ENCODE data around the gene TADA2A.
"Not testable (repeated sequence)": the region's sequence is repeated elsewhere in the genome, so short reads cannot be mapped to it uniquely, and the experiment has no call there.

Gene TADA2A

DNA sequence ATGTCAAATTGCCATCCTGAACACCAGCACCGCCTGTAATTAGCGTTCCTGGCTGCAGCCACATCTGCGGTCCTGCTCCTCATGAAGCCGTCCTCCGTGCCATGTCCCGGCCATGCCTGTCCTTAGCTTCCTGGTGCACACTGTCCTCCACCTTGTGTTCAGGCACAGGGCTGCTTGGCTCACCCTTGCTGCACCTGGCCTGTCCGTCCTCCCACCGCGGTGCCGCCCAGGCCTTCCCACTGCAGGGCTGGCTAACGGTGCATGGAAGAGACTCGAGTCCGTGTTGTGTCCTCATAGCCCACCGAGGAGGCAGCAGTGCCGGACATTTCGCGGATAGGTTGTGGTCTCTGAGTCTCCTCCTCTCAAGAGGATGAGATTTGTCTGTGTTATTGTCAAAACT, 103.4 kb downstream of the TADA2A start:
- Histone ChIP-seq H2AFZ (ENCODE audit: low read depth) (no peak overlapping the region), H3K4me1 (ENCODE audit: low read depth, poor library complexity, severe bottlenecking) (peaks cover 7% of the 10 kb centered on the region), H3K9ac (no peak overlapping the region), H3K27ac (no peak overlapping the region), H3K27me3 (ENCODE audit: insufficient read depth, low read depth) (no peaks in the 10 kb centered on the region), H3K36me3 (ENCODE audit: insufficient read depth) (no peaks in the 10 kb centered on the region), H3K4me3 (IDR thresholded peaks at IDR 0.05; ENCODE audit: insufficient read depth, low read depth, low read length) (no peak overlapping the region), H3K79me2 (ENCODE audit: insufficient read depth, low read depth) (peaks cover 3% of the 10 kb centered on the region; the same call in 1 of the 2 replicates), H4K20me1 (ENCODE audit: insufficient read depth) (no peaks in the 10 kb centered on the region), H3K4me2 (no peak overlapping the region)
- TF ChIP-seq, protein P1, sequence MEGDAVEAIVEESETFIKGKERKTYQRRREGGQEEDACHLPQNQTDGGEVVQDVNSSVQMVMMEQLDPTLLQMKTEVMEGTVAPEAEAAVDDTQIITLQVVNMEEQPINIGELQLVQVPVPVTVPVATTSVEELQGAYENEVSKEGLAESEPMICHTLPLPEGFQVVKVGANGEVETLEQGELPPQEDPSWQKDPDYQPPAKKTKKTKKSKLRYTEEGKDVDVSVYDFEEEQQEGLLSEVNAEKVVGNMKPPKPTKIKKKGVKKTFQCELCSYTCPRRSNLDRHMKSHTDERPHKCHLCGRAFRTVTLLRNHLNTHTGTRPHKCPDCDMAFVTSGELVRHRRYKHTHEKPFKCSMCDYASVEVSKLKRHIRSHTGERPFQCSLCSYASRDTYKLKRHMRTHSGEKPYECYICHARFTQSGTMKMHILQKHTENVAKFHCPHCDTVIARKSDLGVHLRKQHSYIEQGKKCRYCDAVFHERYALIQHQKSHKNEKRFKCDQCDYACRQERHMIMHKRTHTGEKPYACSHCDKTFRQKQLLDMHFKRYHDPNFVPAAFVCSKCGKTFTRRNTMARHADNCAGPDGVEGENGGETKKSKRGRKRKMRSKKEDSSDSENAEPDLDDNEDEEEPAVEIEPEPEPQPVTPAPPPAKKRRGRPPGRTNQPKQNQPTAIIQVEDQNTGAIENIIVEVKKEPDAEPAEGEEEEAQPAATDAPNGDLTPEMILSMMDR (conservative IDR thresholded peaks at IDR 0.05; ENCODE audit: low read depth, low read length), result no peak

DNA sequence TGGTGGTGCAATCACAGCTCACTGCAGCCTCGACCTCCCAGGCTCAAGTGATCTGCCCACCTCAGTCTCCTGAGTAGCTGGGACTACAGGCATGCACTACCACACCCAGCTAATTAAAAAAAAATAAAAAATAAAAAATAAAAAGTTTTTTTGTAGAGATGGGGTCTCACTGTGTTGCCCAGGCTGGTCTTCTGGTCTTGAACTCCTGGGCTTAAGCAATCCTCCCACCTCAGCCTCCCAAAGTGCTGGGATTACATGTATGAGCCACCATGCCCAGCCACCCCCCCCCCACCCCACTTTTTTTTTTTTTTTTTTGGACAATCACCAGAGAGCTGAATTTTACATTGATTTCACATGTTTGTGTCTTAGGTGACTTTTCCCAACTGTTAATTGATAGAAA, 105.0 kb downstream of the TADA2A start:
- not testable (repeated sequence) for H4K20me1 ChIP-seq (ENCODE audit: insufficient read depth); H3K9ac ChIP-seq; H3K27me3 ChIP-seq (ENCODE audit: insufficient read depth, low read depth); H3K4me1 ChIP-seq (ENCODE audit: low read depth, poor library complexity, severe bottlenecking); H3K4me2 ChIP-seq; H3K27ac ChIP-seq; H3K36me3 ChIP-seq (ENCODE audit: insufficient read depth); H3K4me3 ChIP-seq (IDR thresholded peaks at IDR 0.05; ENCODE audit: insufficient read depth, low read depth, low read length); H3K79me2 ChIP-seq (ENCODE audit: insufficient read depth, low read depth); H2AFZ ChIP-seq (ENCODE audit: low read depth)

DNA sequence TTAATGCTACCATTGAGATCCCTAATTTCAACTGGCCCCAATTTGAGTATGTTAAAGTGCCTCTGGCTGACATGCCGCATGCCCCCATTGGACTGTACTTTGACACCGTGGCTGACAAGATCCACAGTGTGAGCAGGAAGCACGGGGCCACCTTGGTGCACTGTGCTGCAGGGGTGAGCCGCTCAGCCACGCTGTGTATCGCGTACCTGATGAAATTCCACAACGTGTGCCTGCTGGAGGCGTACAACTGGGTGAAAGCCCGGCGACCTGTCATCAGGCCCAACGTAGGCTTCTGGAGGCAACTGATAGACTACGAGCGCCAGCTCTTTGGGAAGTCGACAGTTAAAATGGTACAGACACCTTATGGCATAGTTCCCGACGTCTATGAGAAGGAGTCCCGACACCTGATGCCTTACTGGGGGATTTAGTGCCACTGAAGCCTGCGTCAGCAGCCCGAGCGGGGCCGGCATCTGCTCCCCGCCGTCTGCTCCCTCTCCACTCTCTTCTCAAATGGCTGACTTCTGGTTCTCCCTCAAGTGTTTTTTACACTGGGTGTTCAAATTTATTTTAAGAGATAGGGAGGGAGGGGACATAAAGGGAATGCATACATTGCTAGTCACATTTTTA, 105.9 kb downstream of the TADA2A start:
- no peak overlapping the region for H3K27ac ChIP-seq

DNA sequence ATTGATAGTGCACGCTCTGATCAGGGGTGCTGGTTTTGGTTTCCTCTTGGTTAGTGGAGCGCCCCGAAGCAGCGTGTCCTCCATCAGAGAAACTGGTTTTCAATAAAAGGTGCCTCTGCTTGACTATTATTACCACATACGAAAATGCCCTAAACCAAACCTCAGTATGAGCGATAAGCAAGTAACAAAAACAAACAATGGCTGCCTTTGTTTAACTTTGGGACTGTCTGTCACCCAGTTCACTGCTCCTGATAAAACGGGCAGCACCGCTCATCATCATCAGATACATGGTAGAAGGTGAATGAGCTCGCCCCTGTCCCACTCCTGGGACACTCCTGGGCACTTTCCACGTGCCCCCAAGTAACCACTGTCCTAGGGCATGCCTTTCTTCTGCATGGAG, 107.0 kb downstream of the TADA2A start:
- H3K4me1 ChIP-seq (ENCODE audit: low read depth, poor library complexity, severe bottlenecking), result no peaks in the 10 kb centered on the region
- no peaks in the 10 kb centered on the region for H4K20me1 ChIP-seq (ENCODE audit: insufficient read depth)
- no peak overlapping the region for H3K4me2 ChIP-seq
- H3K27me3 ChIP-seq (ENCODE audit: insufficient read depth, low read depth), result no peaks in the 10 kb centered on the region
- no peak overlapping the region for H3K9ac ChIP-seq
- no peak overlapping the region for H3K4me3 ChIP-seq (IDR thresholded peaks at IDR 0.05; ENCODE audit: insufficient read depth, low read depth, low read length)
- no peak overlapping the region for H2AFZ ChIP-seq (ENCODE audit: low read depth)
- no peaks in the 10 kb centered on the region for H3K36me3 ChIP-seq (ENCODE audit: insufficient read depth)
- TF ChIP-seq, protein P1 (conservative IDR thresholded peaks at IDR 0.05; ENCODE audit: low read depth, low read length), result no peak
- H3K79me2 ChIP-seq (ENCODE audit: insufficient read depth, low read depth), result peaks cover 3% of the 10 kb centered on the region; the same call in 1 of the 2 replicates
- H3K27ac ChIP-seq, result no peak overlapping the region

More for the DNA sequence above, 105.9 kb downstream of the TADA2A start:
- H4K20me1 ChIP-seq (ENCODE audit: insufficient read depth), result no peaks in the 10 kb centered on the region
- TF ChIP-seq, protein P1 (conservative IDR thresholded peaks at IDR 0.05; ENCODE audit: low read depth, low read length), result no peak
- no peaks in the 10 kb centered on the region for H3K36me3 ChIP-seq (ENCODE audit: insufficient read depth)
- H3K27me3 ChIP-seq (ENCODE audit: insufficient read depth, low read depth), result no peaks in the 10 kb centered on the region
- H3K9ac ChIP-seq, result no peak overlapping the region
- no peak overlapping the region for H3K4me2 ChIP-seq
- no peak overlapping the region for H2AFZ ChIP-seq (ENCODE audit: low read depth)
- peaks cover 3% of the 10 kb centered on the region; the same call in 1 of the 2 replicates for H3K79me2 ChIP-seq (ENCODE audit: insufficient read depth, low read depth)
- no peaks in the 10 kb centered on the region for H3K4me1 ChIP-seq (ENCODE audit: low read depth, poor library complexity, severe bottlenecking)
- no peak overlapping the region for H3K4me3 ChIP-seq (IDR thresholded peaks at IDR 0.05; ENCODE audit: insufficient read depth, low read depth, low read length)

DNA sequence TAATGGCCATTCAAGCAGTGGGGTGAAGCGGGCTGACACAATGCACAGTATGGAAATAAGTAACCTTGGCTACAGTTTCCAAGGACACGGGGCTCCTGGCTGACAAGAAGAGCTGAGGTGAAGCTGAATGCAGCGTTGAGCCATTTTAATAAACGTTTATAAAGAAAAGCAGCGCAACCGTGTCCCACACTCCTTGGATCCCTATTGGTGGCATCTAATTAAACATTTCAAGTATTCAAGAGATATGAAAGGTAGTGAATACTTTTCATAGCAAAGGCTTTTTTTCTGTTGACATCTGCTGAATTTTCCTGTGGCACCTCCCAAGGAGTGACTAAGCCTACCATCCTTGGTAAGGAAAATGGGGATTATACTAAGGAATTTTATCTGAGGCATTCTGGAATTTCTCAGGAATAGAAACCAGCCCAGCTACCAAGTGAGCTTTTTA, 109.5 kb downstream of the TADA2A start:
- TF ChIP-seq, protein P1 (conservative IDR thresholded peaks at IDR 0.05; ENCODE audit: low read depth, low read length), result no peak
- H3K27me3 ChIP-seq (ENCODE audit: insufficient read depth, low read depth), result no peaks in the 10 kb centered on the region
- H3K4me2 ChIP-seq, result no peak overlapping the region
- peaks cover 3% of the 10 kb centered on the region for H3K4me1 ChIP-seq (ENCODE audit: low read depth, poor library complexity, severe bottlenecking)
- no peaks in the 10 kb centered on the region for H3K36me3 ChIP-seq (ENCODE audit: insufficient read depth)
- no peak overlapping the region for H3K27ac ChIP-seq
- H2AFZ ChIP-seq (ENCODE audit: low read depth), result no peak overlapping the region
- no peak overlapping the region for H3K9ac ChIP-seq
- H3K79me2 ChIP-seq (ENCODE audit: insufficient read depth, low read depth), result peaks cover 3% of the 10 kb centered on the region; the same call in 1 of the 2 replicates
- no peaks in the 10 kb centered on the region for H4K20me1 ChIP-seq (ENCODE audit: insufficient read depth)
- no peak overlapping the region for H3K4me3 ChIP-seq (IDR thresholded peaks at IDR 0.05; ENCODE audit: insufficient read depth, low read depth, low read length)

Measured in KMS-11 (cell line).